HAP-1 (cell line): ENCODE data around the gene BACE2.

ENCODE experiments used
- DNase-seq, 2 experiments: peaks; one replicate each; pipeline ENCODE4 v3.0.0-alpha.2; 2016 to 2020; ENCODE audit warnings: low spot score in 2 of 2
- H3K27me3 ChIP-seq: fragments of 250-450 bp; sonication (Bioruptor Pico); 2 replicates; pipeline ENCODE4 v1.5.1; 2020; ENCODE audit warnings: low read depth, mild to moderate bottlenecking, moderate library complexity
- H3K36me3 ChIP-seq: fragments of 250-450 bp; sonication (Bioruptor Pico); replicated peaks from 2 replicates; pipeline ENCODE4 v1.5.1; 2020; ENCODE audit warnings: mild to moderate bottlenecking
- H3K4me1 ChIP-seq: fragments of 250-450 bp; sonication (Bioruptor Pico); 2 replicates; pipeline ENCODE4 v1.5.1; 2020; ENCODE audit warnings: mild to moderate bottlenecking
- H3K4me3 ChIP-seq: fragments of 250-450 bp; sonication (Bioruptor Pico); 2 replicates; pipeline ENCODE4 v1.5.1; 2020; ENCODE audit warnings: mild to moderate bottlenecking, moderate library complexity
- H3K9me3 ChIP-seq: fragments of 250-450 bp; sonication (Bioruptor Pico); 2 replicates; pipeline ENCODE4 v1.5.1; 2020; ENCODE audit warnings: mild to moderate bottlenecking, moderate library complexity
- in situ Hi-C: fragments of 300-500 bp; cut with MboI; formaldehyde crosslinking; loops from 3 replicates; pipeline ENCODE4 v1.14.3; 2020; ENCODE audit warnings: low sequenced_read_pairs, inconsistent platforms, mixed read lengths

The BACE2 gene

DNA sequence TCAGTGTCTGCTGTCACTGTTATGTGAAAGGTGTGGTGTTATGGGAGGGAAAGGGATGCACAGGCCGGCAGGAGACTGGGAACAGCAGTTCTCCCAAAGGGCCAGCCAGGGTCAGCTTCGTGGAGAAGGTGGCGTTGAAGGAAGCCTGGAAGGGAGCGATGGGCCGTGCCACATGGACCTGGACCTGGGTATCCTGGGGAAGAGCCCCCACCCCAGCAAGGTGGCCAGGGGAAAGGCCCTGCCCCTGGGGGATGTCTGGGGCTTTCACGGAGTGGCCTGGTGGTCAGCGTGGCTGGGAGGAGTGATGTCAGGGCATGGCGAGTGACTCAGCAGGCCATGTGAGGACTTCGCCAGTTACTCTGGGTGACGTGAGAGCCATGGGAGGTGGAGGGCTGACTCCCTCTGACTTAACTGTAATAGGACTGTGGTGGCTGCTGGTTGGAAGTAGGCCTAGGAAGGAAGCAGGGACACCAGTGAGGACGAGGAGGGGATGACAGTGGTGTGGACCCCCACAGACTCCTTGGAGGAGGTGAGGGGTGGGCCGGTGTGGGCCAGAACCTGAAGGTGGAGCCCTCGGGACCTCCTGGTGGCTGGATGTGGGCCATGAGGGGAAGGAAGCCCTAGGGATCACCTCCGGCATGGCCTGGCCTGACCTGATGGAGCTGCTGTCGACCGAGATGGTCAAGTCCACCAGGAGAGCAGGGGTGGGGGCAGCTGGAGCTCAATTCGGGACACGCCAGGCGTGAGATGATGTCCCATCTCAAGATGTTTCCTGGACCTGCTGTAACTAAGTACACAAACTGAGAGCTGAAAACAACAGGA, 54.5 kb downstream of the BACE2 start:
- H3K36me3 ChIP-seq, result no peaks in the 10 kb centered on the region
- H3K4me3 ChIP-seq, result no peak overlapping the region
- H3K27me3 ChIP-seq, result no peaks in the 10 kb centered on the region
- in situ Hi-C loops, result no loop called here
- H3K4me1 ChIP-seq, result no peaks in the 10 kb centered on the region
- no peak for DNase-seq
- H3K9me3 ChIP-seq, result no peaks in the 10 kb centered on the region

DNA sequence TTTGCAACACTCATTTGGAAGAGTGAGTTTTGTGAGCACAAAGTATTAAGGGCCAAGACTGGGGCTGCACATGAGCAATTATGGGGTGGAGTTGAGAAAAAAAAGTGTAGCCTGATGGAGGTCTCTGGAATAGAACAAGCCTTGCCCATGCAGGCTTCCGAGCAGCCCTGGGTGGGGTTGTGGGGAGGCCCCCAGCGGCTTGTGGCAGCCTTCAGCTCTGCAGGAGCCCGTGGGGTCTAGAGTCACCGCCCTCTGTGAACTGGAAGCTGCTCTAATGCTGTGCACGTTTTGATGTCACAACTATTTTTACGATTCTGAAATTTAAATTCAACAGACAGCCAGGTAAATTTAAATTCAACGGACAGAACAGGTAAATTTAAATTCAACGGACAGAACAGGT, 58.9 kb downstream of the BACE2 start:
- no peaks in the 10 kb centered on the region for H3K36me3 ChIP-seq
- in situ Hi-C loops, result no loop called here
- no peak for DNase-seq
- no peak overlapping the region for H3K4me3 ChIP-seq
- no peaks in the 10 kb centered on the region for H3K27me3 ChIP-seq
- no peaks in the 10 kb centered on the region for H3K9me3 ChIP-seq
- H3K4me1 ChIP-seq, result no peaks in the 10 kb centered on the region

DNA sequence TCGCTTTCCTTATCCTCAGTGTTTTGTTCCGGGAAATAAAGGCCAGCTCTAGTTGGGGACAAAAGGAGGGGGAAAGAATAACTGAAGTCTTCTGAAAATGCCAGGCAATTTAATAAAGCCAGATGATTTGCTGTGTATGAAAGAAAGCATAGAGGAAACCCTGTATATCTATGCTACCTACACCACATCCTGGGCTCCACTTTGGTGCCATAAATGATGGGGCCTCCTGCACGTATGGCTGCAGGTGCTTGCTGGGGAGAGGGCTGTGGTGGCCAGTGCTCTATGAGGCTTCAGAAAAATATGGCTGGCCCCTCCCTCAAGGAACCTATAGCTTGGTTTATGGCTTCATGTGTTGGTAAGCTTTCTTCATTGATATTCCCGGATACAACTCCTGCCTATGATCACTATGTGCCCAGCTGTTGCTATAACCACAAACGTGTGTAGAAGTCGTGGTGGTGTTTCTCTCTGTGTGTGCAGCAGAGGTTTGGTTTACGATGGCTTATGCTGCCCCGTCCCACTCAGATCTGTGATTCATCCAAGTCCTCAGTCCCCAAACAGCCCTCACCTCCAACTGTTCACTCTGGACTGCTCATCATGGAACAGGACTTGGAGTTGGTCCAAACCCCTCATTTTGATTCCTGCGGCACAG, 59.5 kb downstream of the BACE2 start:
- no peaks in the 10 kb centered on the region for H3K9me3 ChIP-seq
- no peaks in the 10 kb centered on the region for H3K4me1 ChIP-seq
- no peak for DNase-seq
- in situ Hi-C loops, result no loop called here
- no peaks in the 10 kb centered on the region for H3K27me3 ChIP-seq
- H3K36me3 ChIP-seq, result no peaks in the 10 kb centered on the region
- H3K4me3 ChIP-seq, result no peak overlapping the region

DNA sequence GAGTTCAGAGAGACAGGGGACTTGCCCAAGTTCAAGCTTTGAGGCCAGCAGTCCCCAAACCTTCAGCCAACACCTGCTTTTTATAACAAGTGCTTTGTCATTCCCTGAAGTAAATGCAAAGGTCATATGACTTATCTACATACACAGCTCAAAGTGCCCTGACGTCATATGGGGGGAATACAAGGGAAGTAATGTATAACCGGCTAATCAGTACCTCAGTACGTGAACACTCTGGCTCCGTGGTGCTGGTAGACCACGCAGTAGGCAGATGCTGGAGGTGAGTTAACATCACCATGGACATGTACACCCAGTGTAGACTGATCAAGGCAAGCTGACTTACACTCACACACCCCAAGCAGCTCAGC, 60.0 kb downstream of the BACE2 start:
- DNase-seq, result no peak
- no peaks in the 10 kb centered on the region for H3K36me3 ChIP-seq
- no peaks in the 10 kb centered on the region for H3K27me3 ChIP-seq
- no peaks in the 10 kb centered on the region for H3K4me1 ChIP-seq
- H3K4me3 ChIP-seq, result no peak overlapping the region
- no peaks in the 10 kb centered on the region for H3K9me3 ChIP-seq
- in situ Hi-C loops, result no loop called here

DNA sequence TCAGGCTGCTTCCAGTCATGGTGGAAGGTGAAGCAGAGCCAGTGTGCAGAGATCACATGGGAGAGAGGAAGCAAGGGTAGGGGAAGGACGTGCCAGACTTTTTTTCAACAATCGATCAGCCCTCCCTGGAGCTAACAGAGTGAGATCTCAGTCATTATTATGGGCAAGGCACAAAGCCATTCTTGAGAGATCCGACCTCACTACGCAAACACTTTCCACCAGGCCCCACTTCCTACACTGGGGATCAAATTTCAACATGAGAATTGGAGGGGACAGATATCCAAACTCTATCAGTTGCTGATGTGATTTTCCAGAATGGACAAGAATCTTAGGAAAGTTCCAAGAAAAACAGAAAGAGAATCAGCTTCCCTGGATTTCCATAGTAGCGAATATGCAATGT, 60.5 kb downstream of the BACE2 start:
- no peak overlapping the region for H3K4me3 ChIP-seq
- no peaks in the 10 kb centered on the region for H3K4me1 ChIP-seq
- no peaks in the 10 kb centered on the region for H3K27me3 ChIP-seq
- in situ Hi-C loops, result no loop called here
- H3K36me3 ChIP-seq, result no peaks in the 10 kb centered on the region
- DNase-seq, result no peak
- no peaks in the 10 kb centered on the region for H3K9me3 ChIP-seq

DNA sequence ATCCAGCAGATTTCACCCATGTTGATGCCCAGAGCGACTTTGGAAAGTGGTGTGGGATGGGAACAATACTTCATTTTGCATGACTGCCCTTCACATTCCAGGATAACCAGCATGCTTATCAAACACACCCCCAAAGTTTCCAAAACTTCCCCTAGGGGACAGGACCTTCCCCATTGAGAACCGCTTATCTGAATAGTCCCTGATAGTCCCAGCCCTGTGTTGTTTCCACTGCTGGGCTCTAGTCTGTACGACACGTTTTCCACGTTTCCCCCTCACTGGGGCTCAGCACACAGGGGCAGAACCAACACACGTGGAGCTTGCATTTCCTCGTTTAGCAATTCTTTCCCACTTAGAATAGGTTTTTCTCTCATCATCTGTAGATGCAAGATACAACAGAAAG, 61.0 kb downstream of the BACE2 start:
- Histone ChIP-seq H3K27me3 (no peaks in the 10 kb centered on the region), H3K4me1 (no peaks in the 10 kb centered on the region), H3K9me3 (no peaks in the 10 kb centered on the region), H3K4me3 (no peak overlapping the region), H3K36me3 (no peaks in the 10 kb centered on the region)
- no peak for DNase-seq
- in situ Hi-C loops, result no loop called here

DNA sequence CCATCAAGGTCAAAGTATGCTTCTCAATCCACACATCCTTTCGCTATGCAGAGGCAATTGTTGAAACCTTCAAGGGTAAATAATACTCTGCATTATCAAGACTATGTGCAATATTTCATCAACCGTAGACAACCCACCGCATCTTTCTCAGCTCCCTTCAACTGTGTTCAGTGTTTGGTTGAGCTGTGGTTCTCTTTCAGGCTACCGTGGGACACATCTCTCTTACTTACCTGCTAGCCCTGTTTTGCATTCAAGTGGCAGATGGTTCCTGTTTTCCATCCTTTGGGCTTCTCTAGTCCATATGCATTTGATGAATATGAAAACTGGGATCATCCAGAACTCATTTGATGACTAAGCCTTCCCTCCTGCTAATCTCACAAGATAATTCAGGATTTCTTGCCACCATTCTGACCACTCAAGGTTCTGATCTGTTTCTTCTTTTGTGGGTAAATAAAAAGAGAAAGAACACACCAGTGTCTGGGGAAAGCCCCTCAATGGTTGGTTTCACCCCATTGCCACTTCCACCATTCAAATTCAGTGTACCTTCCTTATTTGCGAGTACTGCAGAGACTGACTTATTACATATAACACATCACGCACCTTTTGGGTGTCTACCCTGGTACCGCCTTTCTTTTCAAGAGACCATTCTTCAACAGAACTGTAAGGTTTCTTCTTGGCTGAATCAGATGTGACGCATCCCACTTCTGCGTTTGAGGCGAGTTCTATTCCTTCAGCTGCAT, 61.7 kb downstream of the BACE2 start:
- Histone ChIP-seq H3K36me3 (no peaks in the 10 kb centered on the region), H3K9me3 (no peaks in the 10 kb centered on the region), H3K4me3 (no peak overlapping the region), H3K27me3 (no peaks in the 10 kb centered on the region), H3K4me1 (no peaks in the 10 kb centered on the region)
- DNase-seq, result no peak
- in situ Hi-C loops, result no loop called here

DNA sequence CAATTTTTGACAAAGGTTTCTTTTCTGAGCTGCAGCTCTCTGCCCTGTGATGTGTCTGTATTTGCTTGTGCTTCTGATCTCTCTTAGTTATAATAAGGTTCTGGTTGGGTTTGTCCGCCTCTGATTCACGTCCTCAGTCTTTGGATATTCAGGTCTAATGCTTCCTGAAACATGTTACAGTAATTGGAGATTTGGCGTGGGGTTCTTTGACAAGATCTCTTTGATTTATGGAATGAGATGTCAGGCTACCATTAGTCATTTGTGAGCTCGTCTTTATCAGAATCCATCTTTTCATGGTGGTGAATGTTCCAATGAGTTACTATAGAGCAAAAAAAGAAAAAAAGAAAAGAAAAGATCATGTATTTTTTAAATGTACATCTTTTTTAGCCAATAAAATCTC, 62.5 kb downstream of the BACE2 start:
- Histone ChIP-seq H3K4me1 (no peaks in the 10 kb centered on the region), H3K9me3 (no peaks in the 10 kb centered on the region), H3K4me3 (no peak overlapping the region), H3K36me3 (no peaks in the 10 kb centered on the region), H3K27me3 (no peaks in the 10 kb centered on the region)
- in situ Hi-C loops, result no loop called here
- no peak for DNase-seq

DNA sequence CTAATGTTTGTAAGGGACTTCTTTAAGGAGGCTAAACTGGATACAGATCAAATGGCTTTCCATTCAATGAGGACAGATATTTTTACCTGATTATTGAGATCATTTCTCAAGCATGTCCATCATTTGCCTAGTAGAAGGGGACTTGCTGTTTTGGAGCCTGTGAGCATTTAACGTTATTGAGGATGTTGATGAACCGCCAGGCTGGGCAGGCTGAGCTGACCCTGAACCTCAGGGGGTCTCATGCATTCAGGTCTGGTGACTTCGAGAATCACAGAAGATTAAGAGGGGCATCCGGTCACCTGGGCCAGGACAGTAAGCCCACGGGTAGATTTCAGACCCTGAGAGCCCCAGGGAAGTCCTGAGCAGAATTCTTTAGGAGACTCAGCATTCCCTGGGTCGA, 63.1 kb downstream of the BACE2 start:
- Histone ChIP-seq H3K4me1 (no peaks in the 10 kb centered on the region), H3K36me3 (no peaks in the 10 kb centered on the region), H3K9me3 (no peaks in the 10 kb centered on the region), H3K27me3 (no peaks in the 10 kb centered on the region), H3K4me3 (no peak overlapping the region)
- in situ Hi-C loops, result no loop called here
- DNase-seq, result no peak

DNA sequence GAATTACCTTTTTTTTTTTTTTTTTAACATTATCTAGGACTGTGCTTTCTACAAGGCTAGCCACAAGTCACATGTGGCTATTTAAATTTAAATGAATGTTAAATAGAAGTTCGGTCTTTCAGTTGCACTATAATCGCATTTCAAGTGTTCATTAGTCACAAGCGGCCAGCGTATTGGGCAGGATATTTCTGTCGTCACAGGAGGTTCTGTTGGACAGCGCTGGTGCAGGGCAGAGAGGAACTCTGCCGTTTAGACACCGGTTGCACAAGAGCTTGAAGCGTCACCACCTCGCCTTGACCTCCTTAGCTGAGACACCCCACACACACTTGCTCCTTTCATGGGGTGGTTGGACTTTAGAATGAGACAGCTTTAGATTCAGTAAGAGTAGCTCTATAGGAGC, 64.1 kb downstream of the BACE2 start:
- no peak for DNase-seq
- Histone ChIP-seq H3K27me3 (no peaks in the 10 kb centered on the region), H3K4me1 (no peaks in the 10 kb centered on the region), H3K9me3 (no peaks in the 10 kb centered on the region), H3K36me3 (no peaks in the 10 kb centered on the region), H3K4me3 (no peak overlapping the region)
- in situ Hi-C loops, result no loop called here

DNA sequence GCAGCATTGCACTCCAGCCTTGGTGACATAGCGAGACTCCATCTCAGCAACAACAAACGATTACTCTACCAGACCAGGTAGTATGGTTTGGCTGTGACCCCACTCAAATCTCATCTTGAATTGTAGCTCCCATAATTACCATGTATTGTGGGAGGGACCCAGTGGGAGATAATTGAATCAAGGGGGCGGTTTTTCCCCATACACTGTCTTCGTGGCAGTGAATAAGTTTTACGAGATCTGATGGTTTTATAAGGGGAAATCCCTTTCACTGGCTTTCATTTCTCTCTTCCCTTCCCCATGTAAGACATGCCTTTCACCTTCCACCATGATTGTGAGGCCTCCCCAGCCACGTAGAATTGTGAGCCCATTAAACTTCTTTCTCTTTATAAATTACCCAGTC, 66.0 kb downstream of the BACE2 start:
- no peaks in the 10 kb centered on the region for H3K27me3 ChIP-seq
- in situ Hi-C loops, result no loop called here
- no peak for DNase-seq
- no peaks in the 10 kb centered on the region for H3K4me1 ChIP-seq
- H3K9me3 ChIP-seq, result no peaks in the 10 kb centered on the region; the same call in 1 of the 2 replicates
- no peaks in the 10 kb centered on the region for H3K36me3 ChIP-seq
- H3K4me3 ChIP-seq, result no peak overlapping the region

DNA sequence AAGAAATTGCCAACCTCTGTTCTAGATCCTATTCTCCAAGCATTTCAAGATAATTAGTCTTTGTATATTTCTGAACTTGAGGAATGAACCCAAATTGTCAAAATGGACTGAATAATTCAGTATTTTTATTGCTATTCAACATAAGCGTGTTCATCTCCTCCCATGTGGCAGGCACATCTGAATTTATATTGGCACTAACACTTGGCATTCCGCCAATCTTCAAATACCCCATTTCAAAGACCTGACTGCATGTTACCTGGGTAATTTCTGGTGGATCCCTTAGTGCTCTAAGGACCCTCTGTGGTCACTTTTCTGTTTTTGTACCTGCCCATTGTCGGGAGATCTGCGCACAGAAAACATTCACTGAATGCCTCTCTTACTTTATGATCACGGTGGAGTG, 66.6 kb downstream of the BACE2 start:
- DNase-seq, result no peak
- Histone ChIP-seq H3K27me3 (no peaks in the 10 kb centered on the region), H3K36me3 (no peaks in the 10 kb centered on the region), H3K4me1 (no peaks in the 10 kb centered on the region), H3K9me3 (no peaks in the 10 kb centered on the region; the same call in 1 of the 2 replicates), H3K4me3 (no peak overlapping the region)
- in situ Hi-C loops, result no loop called here

DNA sequence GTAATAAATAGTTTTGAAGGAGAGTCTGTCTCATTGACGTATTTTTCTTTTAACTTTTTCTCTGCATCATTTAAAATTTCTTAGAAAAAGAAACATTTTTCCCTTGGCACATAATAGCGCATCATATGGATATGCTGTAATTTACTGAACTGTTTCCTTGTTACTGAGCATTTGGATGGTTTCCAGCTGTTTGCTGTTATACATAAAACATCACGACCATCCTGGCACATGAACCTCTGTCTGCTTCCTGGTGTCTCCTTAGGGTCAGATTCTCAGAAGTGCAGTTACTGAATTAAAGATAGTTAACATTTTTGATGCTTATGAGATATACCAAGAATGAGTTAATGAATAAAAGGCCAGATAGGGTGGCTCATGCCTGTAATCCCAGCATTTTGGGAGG, 67.2 kb downstream of the BACE2 start:
- no peaks in the 10 kb centered on the region for H3K27me3 ChIP-seq
- no peak for DNase-seq
- no peaks in the 10 kb centered on the region for H3K36me3 ChIP-seq
- no peaks in the 10 kb centered on the region; the same call in 1 of the 2 replicates for H3K9me3 ChIP-seq
- no peak overlapping the region for H3K4me3 ChIP-seq
- in situ Hi-C loops, result no loop called here
- no peaks in the 10 kb centered on the region for H3K4me1 ChIP-seq

DNA sequence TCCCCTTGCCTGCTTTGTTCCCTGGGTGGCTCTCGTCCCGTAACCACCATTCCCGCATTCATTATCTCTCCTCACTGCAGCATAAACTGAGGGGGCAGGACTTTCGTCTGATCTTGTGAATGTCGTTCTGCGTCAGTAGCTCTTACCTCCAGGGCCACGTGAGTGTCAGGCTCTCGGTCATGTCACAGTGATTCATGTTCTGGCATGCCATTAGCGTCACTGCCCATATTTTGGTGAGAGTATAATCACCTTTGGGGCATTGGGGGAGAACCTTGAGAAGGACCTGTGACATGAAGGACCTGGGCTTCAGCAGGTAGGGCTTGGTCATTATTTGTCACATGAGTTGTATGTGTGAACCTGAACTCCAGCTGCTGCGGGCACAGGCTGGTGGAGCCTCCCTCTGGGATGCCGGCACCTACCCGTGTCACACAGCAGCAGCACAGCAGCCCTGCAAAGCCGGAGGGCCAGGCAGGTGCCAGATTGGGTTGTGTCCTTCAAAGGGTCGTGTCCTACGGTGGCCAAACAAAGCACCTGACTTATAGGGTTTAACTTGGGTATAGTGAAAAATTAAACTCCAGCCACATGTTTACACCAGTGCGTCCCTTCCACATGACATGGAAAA, 68.5 kb downstream of the BACE2 start:
- Histone ChIP-seq H3K9me3 (no peaks in the 10 kb centered on the region; the same call in 1 of the 2 replicates), H3K27me3 (no peaks in the 10 kb centered on the region), H3K36me3 (no peaks in the 10 kb centered on the region), H3K4me3 (no peak overlapping the region), H3K4me1 (no peaks in the 10 kb centered on the region)
- in situ Hi-C loops, result no loop called here
- no peak for DNase-seq
